ENCODE results near the gene RFXANK. TPM values are rescaled to one million over a fixed set of nuclear protein-coding genes. Genes with fewer than 3 reads are reported as not detected.

RFXANK gene
- total RNA-seq (2021) (78.1 to 87.1 TPM (median 78.7 TPM) in 3 replicates), Bru-seq, nascent RNA (percentile 59 among the genes with signal in this experiment)
- long read RNA-seq, experiment 1, transcript RFXANK-203 (9 exons, 1,212 nt), result major isoform, 29 of 80 reads
- long read RNA-seq, experiment 1, partial matches to known transcripts, result 37 of 80 reads
- long read RNA-seq, experiment 1, other reads (novel, unspliced or antisense), result 9 of 80 reads
- long read RNA-seq, experiment 2, transcript RFXANK-203 (9 exons, 1,212 nt), result major isoform, 24 of 56 reads
- long read RNA-seq, experiment 2, partial matches to known transcripts, result 24 of 56 reads
- long read RNA-seq, experiment 2, other reads (novel, unspliced or antisense), result 7 of 56 reads
- long read RNA-seq, experiment 3, transcript RFXANK-202 (8 exons, 1,059 nt), result minor isoform, 8 of 93 reads
- long read RNA-seq, experiment 3, transcript RFXANK-203 (9 exons, 1,212 nt), result major isoform, 24 of 93 reads
- long read RNA-seq, experiment 3, partial matches to known transcripts, result 48 of 93 reads
- long read RNA-seq, experiment 3, other reads (novel, unspliced or antisense), result 12 of 93 reads

DNA sequence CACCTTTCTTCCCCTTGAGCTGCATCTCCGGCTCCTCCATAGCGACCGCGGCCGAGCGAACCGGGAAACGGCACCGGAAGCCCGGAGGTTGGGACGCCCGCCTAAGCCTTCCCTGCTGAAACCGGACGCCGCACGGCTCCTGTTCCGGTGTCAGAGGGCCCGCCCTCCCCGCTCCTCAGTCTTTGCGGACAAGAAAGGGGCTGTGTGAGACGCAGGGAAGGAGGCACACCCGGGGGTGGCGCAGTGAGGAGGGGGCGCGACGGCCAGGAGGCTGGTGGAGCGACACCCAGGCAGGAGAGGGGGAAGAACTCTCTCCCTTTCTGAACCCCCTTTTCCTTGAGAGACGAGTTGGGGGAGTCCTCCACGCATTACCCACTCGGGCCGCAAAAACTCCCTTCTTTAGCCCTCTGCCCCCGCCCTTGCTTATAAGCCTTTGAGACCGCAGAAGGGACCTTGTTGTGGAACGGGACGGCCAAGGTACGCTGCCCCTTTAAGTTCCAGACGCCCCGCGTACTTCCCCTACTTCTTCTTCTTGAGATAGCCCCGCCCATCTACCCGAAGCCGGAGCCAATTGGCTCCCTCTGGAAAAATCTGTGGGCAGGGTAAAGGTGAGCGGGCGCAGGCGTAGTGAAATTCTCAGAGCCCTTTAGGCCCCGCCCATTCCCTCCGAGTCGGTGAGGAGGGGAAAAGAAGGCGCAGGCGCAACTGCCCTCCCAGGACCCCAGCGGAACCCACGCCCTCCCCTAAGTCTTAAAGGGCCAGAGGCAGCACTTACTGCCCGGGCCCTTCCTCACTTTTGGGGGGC lies at the start of gene RFXANK, which contains the start of gene BORCS8:
RFXANK (plus strand) TSS at position 181 of the 805 bp plus-strand sequence. CDS start 1,689 bp downstream, outside the sequence.
BORCS8 (minus strand) TSS at position 75 of the 805 bp plus-strand sequence; CDS start at position 40, 35 bp downstream.
- DNase-seq (ENCODE audit: low spot score), result peak; percentile 100
- Mint-ChIP-seq H3K36me3 (peaks cover 4% of the 10 kb centered on the region; the same call in 1 of the 2 replicates), H3K4me1 (peaks cover 15% of the 10 kb centered on the region; the same call in 1 of the 2 replicates), H3K27ac (peak within 1 kb of the TSS; percentile 97), H3K4me3 (peak within 1 kb of the TSS; percentile 96), H3K9me3 (no peaks in the 10 kb centered on the region), H3K27me3 (ENCODE audit: low read depth) (no peaks in the 10 kb centered on the region)
- CTCF ChIA-PET, result interaction anchor here (0.5 to 2.5 kb wide), 15 partner anchors 11 to 362 kb away, joined by 3 to 12 read pairs (median 3); partner anchors contain the start of genes DDX49, NCAN and NR2C2AP
- ATAC-seq, result peak; percentile 93
- POLR2A ChIA-PET, result interaction anchor here (0.6 to 1.5 kb wide), 4 partner anchors 11 to 132 kb away, joined by 3 to 9 read pairs (median 6); partner anchors contain the start of gene NR2C2AP
- TF ChIP-seq NR2C2 (CRISPR knock-in tag; IDR thresholded peaks at IDR 0.05) (no peak), ELF4 (CRISPR knock-in tag; IDR thresholded peaks at IDR 0.05; ENCODE audit: low read depth) (no peak), ETV6 (CRISPR knock-in tag; IDR thresholded peaks at IDR 0.05) (peak; percentile 94), NFE2L1 (CRISPR knock-in tag; IDR thresholded peaks at IDR 0.05) (peak; percentile 66; the same call in 1 of the 2 replicates), HMGA2 (CRISPR knock-in tag; IDR thresholded peaks at IDR 0.05) (no peak), ATF1 (CRISPR knock-in tag; IDR thresholded peaks at IDR 0.05) (no peak), RELA (CRISPR knock-in tag; IDR thresholded peaks at IDR 0.05; ENCODE audit: borderline replicate concordance) (no peak), IRF2 (CRISPR knock-in tag; IDR thresholded peaks at IDR 0.05; ENCODE audit: borderline replicate concordance, low read depth) (no peak), ZBTB21 (CRISPR knock-in tag; IDR thresholded peaks at IDR 0.05; ENCODE audit: borderline replicate concordance) (0 out of 2 replicates have a peak, but pooled peaks have one; percentile 57), CBFB (CRISPR knock-in tag; IDR thresholded peaks at IDR 0.05; ENCODE audit: low read depth) (no peak), NR3C1 (CRISPR knock-in tag; conservative IDR thresholded peaks at IDR 0.05; ENCODE audit: low read depth) (no peak), OVOL2 (CRISPR knock-in tag; IDR thresholded peaks at IDR 0.05; ENCODE audit: borderline replicate concordance) (no peak), ZNF138 (CRISPR knock-in tag; conservative IDR thresholded peaks at IDR 0.05) (no peak), ATF2 (CRISPR knock-in tag; IDR thresholded peaks at IDR 0.05; ENCODE audit: borderline replicate concordance, low read depth) (no peak), TCF7 (CRISPR knock-in tag; IDR thresholded peaks at IDR 0.05; ENCODE audit: low read depth) (no peak), ZNF263 (CRISPR knock-in tag; IDR thresholded peaks at IDR 0.05; ENCODE audit: low read depth) (no peak), GRHL2 (CRISPR knock-in tag; IDR thresholded peaks at IDR 0.05; ENCODE audit: insufficient replicate concordance, severe bottlenecking) (no peak), FOXK1 (CRISPR knock-in tag; IDR thresholded peaks at IDR 0.05) (peak; percentile 81; the same call in 1 of the 2 replicates), ZBTB43 (CRISPR knock-in tag; IDR thresholded peaks at IDR 0.05) (peak; percentile 77; the same call in 1 of the 2 replicates)
- TF ChIP-seq, protein P1, sequence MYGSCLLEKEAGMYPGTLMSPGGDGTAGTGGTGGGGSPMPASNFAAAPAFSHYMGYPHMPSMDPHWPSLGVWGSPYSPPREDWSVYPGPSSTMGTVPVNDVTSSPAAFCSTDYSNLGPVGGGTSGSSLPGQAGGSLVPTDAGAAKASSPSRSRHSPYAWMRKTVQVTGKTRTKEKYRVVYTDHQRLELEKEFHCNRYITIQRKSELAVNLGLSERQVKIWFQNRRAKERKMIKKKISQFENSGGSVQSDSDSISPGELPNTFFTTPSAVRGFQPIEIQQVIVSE (CRISPR knock-in tag; IDR thresholded peaks at IDR 0.05; ENCODE audit: borderline replicate concordance), result no peak
- TF ChIP-seq, protein P2, sequence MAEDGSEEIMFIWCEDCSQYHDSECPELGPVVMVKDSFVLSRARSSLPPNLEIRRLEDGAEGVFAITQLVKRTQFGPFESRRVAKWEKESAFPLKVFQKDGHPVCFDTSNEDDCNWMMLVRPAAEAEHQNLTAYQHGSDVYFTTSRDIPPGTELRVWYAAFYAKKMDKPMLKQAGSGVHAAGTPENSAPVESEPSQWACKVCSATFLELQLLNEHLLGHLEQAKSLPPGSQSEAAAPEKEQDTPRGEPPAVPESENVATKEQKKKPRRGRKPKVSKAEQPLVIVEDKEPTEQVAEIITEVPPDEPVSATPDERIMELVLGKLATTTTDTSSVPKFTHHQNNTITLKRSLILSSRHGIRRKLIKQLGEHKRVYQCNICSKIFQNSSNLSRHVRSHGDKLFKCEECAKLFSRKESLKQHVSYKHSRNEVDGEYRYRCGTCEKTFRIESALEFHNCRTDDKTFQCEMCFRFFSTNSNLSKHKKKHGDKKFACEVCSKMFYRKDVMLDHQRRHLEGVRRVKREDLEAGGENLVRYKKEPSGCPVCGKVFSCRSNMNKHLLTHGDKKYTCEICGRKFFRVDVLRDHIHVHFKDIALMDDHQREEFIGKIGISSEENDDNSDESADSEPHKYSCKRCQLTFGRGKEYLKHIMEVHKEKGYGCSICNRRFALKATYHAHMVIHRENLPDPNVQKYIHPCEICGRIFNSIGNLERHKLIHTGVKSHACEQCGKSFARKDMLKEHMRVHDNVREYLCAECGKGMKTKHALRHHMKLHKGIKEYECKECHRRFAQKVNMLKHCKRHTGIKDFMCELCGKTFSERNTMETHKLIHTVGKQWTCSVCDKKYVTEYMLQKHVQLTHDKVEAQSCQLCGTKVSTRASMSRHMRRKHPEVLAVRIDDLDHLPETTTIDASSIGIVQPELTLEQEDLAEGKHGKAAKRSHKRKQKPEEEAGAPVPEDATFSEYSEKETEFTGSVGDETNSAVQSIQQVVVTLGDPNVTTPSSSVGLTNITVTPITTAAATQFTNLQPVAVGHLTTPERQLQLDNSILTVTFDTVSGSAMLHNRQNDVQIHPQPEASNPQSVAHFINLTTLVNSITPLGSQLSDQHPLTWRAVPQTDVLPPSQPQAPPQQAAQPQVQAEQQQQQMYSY (CRISPR knock-in tag; IDR thresholded peaks at IDR 0.05), result no peak
- TF ChIP-seq, protein P3, sequence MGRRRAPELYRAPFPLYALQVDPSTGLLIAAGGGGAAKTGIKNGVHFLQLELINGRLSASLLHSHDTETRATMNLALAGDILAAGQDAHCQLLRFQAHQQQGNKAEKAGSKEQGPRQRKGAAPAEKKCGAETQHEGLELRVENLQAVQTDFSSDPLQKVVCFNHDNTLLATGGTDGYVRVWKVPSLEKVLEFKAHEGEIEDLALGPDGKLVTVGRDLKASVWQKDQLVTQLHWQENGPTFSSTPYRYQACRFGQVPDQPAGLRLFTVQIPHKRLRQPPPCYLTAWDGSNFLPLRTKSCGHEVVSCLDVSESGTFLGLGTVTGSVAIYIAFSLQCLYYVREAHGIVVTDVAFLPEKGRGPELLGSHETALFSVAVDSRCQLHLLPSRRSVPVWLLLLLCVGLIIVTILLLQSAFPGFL (CRISPR knock-in tag; IDR thresholded peaks at IDR 0.05; ENCODE audit: borderline replicate concordance), result no peak
- TF ChIP-seq, protein P4, sequence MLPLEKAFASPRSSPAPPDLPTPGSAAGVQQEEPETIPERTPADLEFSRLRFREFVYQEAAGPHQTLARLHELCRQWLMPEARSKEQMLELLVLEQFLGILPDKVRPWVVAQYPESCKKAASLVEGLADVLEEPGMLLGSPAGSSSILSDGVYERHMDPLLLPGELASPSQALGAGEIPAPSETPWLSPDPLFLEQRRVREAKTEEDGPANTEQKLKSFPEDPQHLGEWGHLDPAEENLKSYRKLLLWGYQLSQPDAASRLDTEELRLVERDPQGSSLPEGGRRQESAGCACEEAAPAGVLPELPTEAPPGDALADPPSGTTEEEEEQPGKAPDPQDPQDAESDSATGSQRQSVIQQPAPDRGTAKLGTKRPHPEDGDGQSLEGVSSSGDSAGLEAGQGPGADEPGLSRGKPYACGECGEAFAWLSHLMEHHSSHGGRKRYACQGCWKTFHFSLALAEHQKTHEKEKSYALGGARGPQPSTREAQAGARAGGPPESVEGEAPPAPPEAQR (CRISPR knock-in tag; IDR thresholded peaks at IDR 0.05), result no peak
